ENCODE measurements around the gene ZFP57.

DNA sequence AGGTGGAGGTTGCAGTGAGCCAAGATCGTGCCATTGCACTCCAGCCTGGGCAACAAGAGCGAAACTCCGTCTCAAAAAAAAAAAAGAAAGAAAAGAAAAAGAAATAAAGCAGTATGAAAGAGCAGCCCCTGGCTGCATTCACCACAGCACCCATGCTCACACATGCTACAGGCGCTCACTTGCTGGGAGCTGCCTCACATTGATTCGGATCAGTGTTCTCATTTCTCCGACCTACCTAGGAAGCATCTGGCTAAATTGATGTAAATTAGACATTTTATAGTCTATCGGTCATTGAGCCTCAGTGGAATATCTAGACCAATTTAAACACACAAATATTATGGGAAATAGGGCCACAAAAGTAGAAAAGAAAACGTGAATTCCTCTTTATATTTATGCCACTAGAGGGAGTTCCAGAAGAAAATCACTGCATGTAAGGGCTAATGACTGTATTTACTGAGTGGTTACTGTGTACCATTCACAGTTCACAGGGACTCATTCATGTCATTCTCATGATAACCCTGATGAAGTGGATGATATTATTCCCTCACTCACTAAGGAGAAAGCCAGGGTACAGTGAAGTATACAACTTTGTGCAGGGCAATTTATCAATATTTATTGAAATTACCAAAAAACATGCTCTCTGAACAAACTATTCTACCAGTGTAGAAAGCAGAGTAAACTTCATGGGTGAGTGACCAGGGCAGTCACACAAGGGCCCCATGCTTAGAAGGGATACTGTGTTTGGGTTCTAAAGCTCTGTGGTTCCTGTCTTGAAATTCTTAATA, 29.3 kb downstream of the ZFP57 start:
- TF ChIP-seq CTCF (IDR thresholded peaks at IDR 0.05) (peak; percentile 51 to 52), POLR2A (IDR thresholded peaks at IDR 0.05) (no peak)

Measured in suprapubic skin (tissue), 3 donors.